ENCODE results near the gene CTNNBIP1. TPM values are rescaled to one million over a fixed set of nuclear protein-coding genes. Genes with fewer than 3 reads are reported as not detected.
A peak's percentile ranks its signal among the peaks of the same experiment; 100 is the strongest.

The CTNNBIP1 gene
- polyA plus RNA-seq, 3 donors = 26.2 to 26.8 (median 26.3) TPM

DNA sequence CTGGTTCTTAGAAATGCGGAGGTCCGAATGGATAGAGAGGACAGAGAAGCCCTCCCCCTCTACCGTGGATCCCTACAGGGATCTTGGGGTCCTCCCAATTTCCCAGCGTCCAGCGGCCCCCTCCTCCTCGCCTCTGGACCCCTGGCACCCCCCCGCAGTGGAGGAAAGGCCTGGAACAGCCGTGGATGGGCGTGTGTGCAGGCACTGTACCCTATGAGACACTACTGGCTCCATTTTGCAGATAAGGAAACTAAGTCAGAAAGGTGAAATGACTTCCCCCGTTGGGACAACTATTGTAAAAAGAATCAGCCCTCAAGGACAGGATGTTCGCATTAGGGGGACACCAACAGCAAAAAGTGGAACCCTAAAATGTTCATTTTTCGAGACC is 85.4 kb downstream of the CTNNBIP1 start:
- Mint-ChIP-seq H3K27me3 (ENCODE audit: low read depth in 3 of 3) (peaks cover 2 to 10% (median 8%) of the 10 kb centered on the region in 3 donors), H3K4me1 (peaks cover 43% of the 10 kb centered on the region), H3K36me3 (peaks cover 0 to 2% of the 10 kb centered on the region in 2 donors), H3K9me3 (peaks cover 0 to 3% (median 0%) of the 10 kb centered on the region in 7 donors), H3K4me3 (peak overlapping the region; percentile 81 to 85), H3K27ac (peak overlapping the region in 6 of 7 donors; percentile 26 to 79 (median 36))
- Histone ChIP-seq H2AFZ (ENCODE audit: insufficient read depth, low read depth, low read length, poor library complexity, severe bottlenecking) (peak overlapping the region; percentile 90), H3K9ac (ENCODE audit: insufficient read depth, low read length, poor library complexity, severe bottlenecking) (no peak overlapping the region), H3K27ac (ENCODE audit: low read depth in 1 of 2, low read length in 2 of 2) (peak overlapping the region in 1 of 2 donors; percentile 15), H3K9me3 (replicated peaks in 1 of 2; ENCODE audit: control insufficient read depth in 1 of 2, insufficient read depth in 1 of 2, low read length in 2 of 2) (no peaks in the 10 kb centered on the region), H3K4me3 (replicated peaks in 1 of 3; ENCODE audit: low read depth in 2 of 3, low read length in 3 of 3) (peak overlapping the region in 1 of 3 experiments; percentile 78), H3K27me3 (ENCODE audit: control insufficient read depth in 2 of 2, insufficient read depth in 2 of 2, low read length in 2 of 2) (no peaks in the 10 kb centered on the region), H3K79me2 (ENCODE audit: insufficient read depth, low read length) (peaks cover 26% of the 10 kb centered on the region), H3K4me1 (ENCODE audit: control insufficient read depth in 1 of 2, insufficient read depth in 2 of 2, low read length in 2 of 2) (peaks cover 34 to 41% of the 10 kb centered on the region in 2 donors), H3K36me3 (replicated peaks in 1 of 2; ENCODE audit: control insufficient read depth in 1 of 2, insufficient read depth in 2 of 2, low read length in 2 of 2) (no peaks in the 10 kb centered on the region), H3K4me2 (replicated peaks; ENCODE audit: extremely low read depth, low read length, poor library complexity, severe bottlenecking) (peak overlapping the region; percentile 84), H4K20me1 (ENCODE audit: insufficient read depth, low read length) (no peaks in the 10 kb centered on the region)
- intact Hi-C loops (cut with micrococcal nuclease) = no loop called here
- TF ChIP-seq, protein P1, sequence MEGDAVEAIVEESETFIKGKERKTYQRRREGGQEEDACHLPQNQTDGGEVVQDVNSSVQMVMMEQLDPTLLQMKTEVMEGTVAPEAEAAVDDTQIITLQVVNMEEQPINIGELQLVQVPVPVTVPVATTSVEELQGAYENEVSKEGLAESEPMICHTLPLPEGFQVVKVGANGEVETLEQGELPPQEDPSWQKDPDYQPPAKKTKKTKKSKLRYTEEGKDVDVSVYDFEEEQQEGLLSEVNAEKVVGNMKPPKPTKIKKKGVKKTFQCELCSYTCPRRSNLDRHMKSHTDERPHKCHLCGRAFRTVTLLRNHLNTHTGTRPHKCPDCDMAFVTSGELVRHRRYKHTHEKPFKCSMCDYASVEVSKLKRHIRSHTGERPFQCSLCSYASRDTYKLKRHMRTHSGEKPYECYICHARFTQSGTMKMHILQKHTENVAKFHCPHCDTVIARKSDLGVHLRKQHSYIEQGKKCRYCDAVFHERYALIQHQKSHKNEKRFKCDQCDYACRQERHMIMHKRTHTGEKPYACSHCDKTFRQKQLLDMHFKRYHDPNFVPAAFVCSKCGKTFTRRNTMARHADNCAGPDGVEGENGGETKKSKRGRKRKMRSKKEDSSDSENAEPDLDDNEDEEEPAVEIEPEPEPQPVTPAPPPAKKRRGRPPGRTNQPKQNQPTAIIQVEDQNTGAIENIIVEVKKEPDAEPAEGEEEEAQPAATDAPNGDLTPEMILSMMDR (IDR thresholded peaks at IDR 0.05) = no peak
- no peak for DNase-seq
- WGBS (ENCODE audit: insufficient coverage) = 32% methylated on average over 6 of the region's 12 CpGs

DNA sequence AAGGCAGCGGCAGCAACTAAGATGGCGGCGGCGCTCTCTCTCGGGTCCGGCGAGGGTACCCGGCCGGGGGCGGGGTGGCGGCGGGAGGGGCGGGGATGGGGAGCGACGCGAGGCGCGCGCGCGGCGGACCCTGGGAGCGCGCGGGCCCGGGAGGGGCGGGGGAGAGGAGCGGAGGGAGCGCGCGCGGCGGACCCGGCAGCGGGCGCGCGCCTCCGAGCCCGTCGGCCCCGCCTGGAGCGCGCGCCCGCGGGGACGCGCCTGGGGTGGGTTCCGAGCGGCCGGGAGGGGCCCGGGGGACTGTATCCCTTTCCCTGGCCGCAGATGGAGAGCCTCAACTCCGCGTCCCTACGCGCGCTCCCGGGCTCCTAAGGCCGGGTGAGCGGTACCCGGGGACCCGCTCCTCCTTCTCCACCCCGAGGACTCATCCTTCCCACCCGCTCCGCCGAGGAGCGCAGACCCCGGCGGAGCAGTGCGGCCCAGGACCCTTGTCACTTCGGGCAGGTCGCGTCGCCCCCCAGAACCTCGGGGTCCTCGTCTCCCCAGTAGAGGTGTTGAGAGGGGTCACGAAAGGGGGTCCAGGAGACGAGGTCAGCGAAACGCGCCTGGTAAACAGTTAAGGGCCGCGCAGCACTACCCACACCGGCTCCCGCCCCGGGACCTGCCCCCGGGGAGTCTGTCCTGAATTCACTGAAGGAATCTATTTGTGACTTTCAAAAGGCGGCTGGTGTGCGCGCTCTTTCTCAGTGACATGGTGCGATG is 85.9 kb downstream of the CTNNBIP1 start, which contains the start of gene CLSTN1:
Gene CLSTN1, minus strand, starts transcription at position 23 of the 759 bp plus-strand sequence. CDS start 232 bp downstream, outside the sequence.
- Histone ChIP-seq H3K36me3 (replicated peaks in 1 of 2; ENCODE audit: control insufficient read depth in 1 of 2, insufficient read depth in 2 of 2, low read length in 2 of 2) (no peaks in the 10 kb centered on the region), H3K79me2 (ENCODE audit: insufficient read depth, low read length) (peaks cover 32% of the 10 kb centered on the region), H2AFZ (ENCODE audit: insufficient read depth, low read depth, low read length, poor library complexity, severe bottlenecking) (peak within 1 kb of the TSS; percentile 90), H3K4me2 (replicated peaks; ENCODE audit: extremely low read depth, low read length, poor library complexity, severe bottlenecking) (peak within 1 kb of the TSS; percentile 84), H3K4me1 (ENCODE audit: control insufficient read depth in 1 of 2, insufficient read depth in 2 of 2, low read length in 2 of 2) (peaks cover 34 to 41% of the 10 kb centered on the region in 2 donors), H3K27me3 (ENCODE audit: control insufficient read depth in 2 of 2, insufficient read depth in 2 of 2, low read length in 2 of 2) (no peaks in the 10 kb centered on the region), H3K9ac (ENCODE audit: insufficient read depth, low read length, poor library complexity, severe bottlenecking) (peak within 1 kb of the TSS; percentile 69), H3K4me3 (replicated peaks in 1 of 3; ENCODE audit: low read depth in 2 of 3, low read length in 3 of 3) (peak within 1 kb of the TSS; percentile 62 to 80 (median 78)), H4K20me1 (ENCODE audit: insufficient read depth, low read length) (no peaks in the 10 kb centered on the region), H3K9me3 (replicated peaks in 1 of 2; ENCODE audit: control insufficient read depth in 1 of 2, insufficient read depth in 1 of 2, low read length in 2 of 2) (no peaks in the 10 kb centered on the region), H3K27ac (ENCODE audit: low read depth in 1 of 2, low read length in 2 of 2) (peak within 1 kb of the TSS; percentile 15 to 54)
- WGBS (ENCODE audit: insufficient coverage) = under 1% methylated on average over 69 of the region's 93 CpGs
- peaks cover 0 to 2% of the 10 kb centered on the region in 2 donors for H3K36me3 Mint-ChIP-seq
- peaks cover 0 to 10% (median 8%) of the 10 kb centered on the region in 3 donors for H3K27me3 Mint-ChIP-seq (ENCODE audit: low read depth in 3 of 3)
- H3K4me1 Mint-ChIP-seq = peaks cover 47% of the 10 kb centered on the region
- H3K27ac Mint-ChIP-seq = peak within 1 kb of the TSS; percentile 2 to 67 (median 37)
- intact Hi-C loops (cut with micrococcal nuclease) = no loop called here
- DNase-seq = peak; percentile 66 to 70 (median 69)
- peak within 1 kb of the TSS; percentile 96 to 97 for H3K4me3 Mint-ChIP-seq
- peaks cover 0 to 3% (median 0%) of the 10 kb centered on the region in 7 donors for H3K9me3 Mint-ChIP-seq
- TF ChIP-seq, protein P1 (IDR thresholded peaks at IDR 0.05) = no peak

Measured in CD14-positive monocyte (primary cell).